ENCODE measurements around the gene ARNT2. TPM values are rescaled to one million over a fixed set of nuclear protein-coding genes. Genes with fewer than 3 reads are reported as not detected.

The ARNT2 gene
- total and polyA plus RNA-seq, 2 of the 13 experiments (the other 11 are each of a cell fraction or from before 2014, with no cell fraction given) = 0.69 to 1.7 TPM

DNA sequence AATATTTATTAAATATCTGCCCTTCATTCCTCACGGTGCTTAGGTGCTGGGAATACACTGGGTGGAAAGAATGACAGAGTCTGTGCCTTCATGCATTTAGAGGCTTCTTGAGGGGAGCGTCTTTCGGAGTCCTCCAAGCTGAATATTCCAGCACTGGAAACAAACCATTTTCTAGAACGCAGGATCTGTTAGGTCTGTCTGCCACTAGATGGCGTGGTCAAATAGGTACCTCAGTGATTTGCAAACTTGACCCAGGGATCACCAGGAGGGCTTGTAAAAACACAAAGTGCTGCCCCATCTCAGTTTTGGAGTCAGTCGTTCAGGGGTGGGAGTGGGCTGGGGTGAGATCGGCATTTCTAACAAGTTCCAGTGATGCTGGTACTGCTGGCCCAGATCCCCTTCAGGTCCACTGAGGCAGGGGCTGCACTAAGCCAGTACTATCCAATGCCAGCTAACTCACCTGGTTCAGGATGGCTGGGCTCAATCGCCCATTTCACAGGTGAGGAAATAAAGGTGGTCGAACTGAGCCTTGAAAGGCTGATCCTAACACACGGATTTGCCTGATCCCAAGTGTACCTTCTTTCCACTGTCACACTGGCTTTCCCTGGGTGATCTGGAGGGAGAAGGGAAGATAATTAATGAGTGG is 14.8 kb downstream of the ARNT2 start:
- peak; percentile 47 for DNase-seq (ENCODE audit: low spot score)
- in situ Hi-C loops (cut with HindIII; ENCODE audit: extremely low pct_ligation_motif_present, low pct_unique_long_range_greater_than_20kb) (no loop called here), intact Hi-C loops (cut with micrococcal nuclease; ENCODE audit: unreplicated experiment) (loop anchor here (5.0 kb wide), 1 partner anchor 358 kb away; the partner anchor contains the start of gene CEMIP)
- H3K9ac ChIP-seq (ENCODE audit: insufficient read depth, low read depth, low read length) = no peak overlapping the region
- H2AFZ ChIP-seq (ENCODE audit: low read length) = no peak overlapping the region
- no peak overlapping the region for H3K4me3 ChIP-seq (replicated peaks in 1 of 3; ENCODE audit: insufficient read depth in 1 of 3, low read depth in 2 of 3, low read length in 3 of 3)
- peak; percentile 90 for FAIRE-seq
- ChIA-PET POLR2A (no interaction called here), CTCF (ENCODE audit: low intra/inter-chr PET ratio, low total read pairs) (interaction anchor here (1.0 kb wide), 1 partner anchor 37 kb away, joined by 3 read pairs; no protein-coding TSS in a partner anchor)
- TF ChIP-seq FOXA3 (CRISPR knock-in tag; IDR thresholded peaks at IDR 0.05) (no peak), CCAR2 (optimal IDR thresholded peaks at IDR 0.05; ENCODE audit: low read depth, low read length) (peak; percentile 59), XRCC5 (optimal IDR thresholded peaks at IDR 0.05; ENCODE audit: low read length) (peak; percentile 12), ZBTB3 (CRISPR knock-in tag; IDR thresholded peaks at IDR 0.05; ENCODE audit: borderline replicate concordance, low read depth) (no peak), ZNF777 (CRISPR knock-in tag; IDR thresholded peaks at IDR 0.05) (0 out of 2 replicates have a peak, but pooled peaks have one; percentile 25), NR2F1 (CRISPR knock-in tag; IDR thresholded peaks at IDR 0.05) (no peak), NR2F2 (IDR thresholded peaks at IDR 0.05; ENCODE audit: borderline replicate concordance, low read depth) (no peak), NFIB (CRISPR knock-in tag; IDR thresholded peaks at IDR 0.05; ENCODE audit: borderline replicate concordance) (no peak), STAG1 (CRISPR knock-in tag; IDR thresholded peaks at IDR 0.05) (peak; percentile 41), KDM5A (IDR thresholded peaks at IDR 0.05; ENCODE audit: borderline replicate concordance, low read length) (no peak), SMC3 (IDR thresholded peaks at IDR 0.05; ENCODE audit: low read length) (peak; percentile 54; the same call in 1 of the 2 replicates)
- TF ChIP-seq, protein P1, sequence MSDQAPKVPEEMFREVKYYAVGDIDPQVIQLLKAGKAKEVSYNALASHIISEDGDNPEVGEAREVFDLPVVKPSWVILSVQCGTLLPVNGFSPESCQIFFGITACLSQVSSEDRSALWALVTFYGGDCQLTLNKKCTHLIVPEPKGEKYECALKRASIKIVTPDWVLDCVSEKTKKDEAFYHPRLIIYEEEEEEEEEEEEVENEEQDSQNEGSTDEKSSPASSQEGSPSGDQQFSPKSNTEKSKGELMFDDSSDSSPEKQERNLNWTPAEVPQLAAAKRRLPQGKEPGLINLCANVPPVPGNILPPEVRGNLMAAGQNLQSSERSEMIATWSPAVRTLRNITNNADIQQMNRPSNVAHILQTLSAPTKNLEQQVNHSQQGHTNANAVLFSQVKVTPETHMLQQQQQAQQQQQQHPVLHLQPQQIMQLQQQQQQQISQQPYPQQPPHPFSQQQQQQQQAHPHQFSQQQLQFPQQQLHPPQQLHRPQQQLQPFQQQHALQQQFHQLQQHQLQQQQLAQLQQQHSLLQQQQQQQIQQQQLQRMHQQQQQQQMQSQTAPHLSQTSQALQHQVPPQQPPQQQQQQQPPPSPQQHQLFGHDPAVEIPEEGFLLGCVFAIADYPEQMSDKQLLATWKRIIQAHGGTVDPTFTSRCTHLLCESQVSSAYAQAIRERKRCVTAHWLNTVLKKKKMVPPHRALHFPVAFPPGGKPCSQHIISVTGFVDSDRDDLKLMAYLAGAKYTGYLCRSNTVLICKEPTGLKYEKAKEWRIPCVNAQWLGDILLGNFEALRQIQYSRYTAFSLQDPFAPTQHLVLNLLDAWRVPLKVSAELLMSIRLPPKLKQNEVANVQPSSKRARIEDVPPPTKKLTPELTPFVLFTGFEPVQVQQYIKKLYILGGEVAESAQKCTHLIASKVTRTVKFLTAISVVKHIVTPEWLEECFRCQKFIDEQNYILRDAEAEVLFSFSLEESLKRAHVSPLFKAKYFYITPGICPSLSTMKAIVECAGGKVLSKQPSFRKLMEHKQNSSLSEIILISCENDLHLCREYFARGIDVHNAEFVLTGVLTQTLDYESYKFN (CRISPR knock-in tag; conservative IDR thresholded peaks at IDR 0.05) = no peak
- TF ChIP-seq, protein P2, sequence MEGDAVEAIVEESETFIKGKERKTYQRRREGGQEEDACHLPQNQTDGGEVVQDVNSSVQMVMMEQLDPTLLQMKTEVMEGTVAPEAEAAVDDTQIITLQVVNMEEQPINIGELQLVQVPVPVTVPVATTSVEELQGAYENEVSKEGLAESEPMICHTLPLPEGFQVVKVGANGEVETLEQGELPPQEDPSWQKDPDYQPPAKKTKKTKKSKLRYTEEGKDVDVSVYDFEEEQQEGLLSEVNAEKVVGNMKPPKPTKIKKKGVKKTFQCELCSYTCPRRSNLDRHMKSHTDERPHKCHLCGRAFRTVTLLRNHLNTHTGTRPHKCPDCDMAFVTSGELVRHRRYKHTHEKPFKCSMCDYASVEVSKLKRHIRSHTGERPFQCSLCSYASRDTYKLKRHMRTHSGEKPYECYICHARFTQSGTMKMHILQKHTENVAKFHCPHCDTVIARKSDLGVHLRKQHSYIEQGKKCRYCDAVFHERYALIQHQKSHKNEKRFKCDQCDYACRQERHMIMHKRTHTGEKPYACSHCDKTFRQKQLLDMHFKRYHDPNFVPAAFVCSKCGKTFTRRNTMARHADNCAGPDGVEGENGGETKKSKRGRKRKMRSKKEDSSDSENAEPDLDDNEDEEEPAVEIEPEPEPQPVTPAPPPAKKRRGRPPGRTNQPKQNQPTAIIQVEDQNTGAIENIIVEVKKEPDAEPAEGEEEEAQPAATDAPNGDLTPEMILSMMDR (CRISPR knock-in tag; IDR thresholded peaks at IDR 0.05) = peak; percentile 71
- TF ChIP-seq, protein P3, sequence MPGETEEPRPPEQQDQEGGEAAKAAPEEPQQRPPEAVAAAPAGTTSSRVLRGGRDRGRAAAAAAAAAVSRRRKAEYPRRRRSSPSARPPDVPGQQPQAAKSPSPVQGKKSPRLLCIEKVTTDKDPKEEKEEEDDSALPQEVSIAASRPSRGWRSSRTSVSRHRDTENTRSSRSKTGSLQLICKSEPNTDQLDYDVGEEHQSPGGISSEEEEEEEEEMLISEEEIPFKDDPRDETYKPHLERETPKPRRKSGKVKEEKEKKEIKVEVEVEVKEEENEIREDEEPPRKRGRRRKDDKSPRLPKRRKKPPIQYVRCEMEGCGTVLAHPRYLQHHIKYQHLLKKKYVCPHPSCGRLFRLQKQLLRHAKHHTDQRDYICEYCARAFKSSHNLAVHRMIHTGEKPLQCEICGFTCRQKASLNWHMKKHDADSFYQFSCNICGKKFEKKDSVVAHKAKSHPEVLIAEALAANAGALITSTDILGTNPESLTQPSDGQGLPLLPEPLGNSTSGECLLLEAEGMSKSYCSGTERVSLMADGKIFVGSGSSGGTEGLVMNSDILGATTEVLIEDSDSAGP (CRISPR knock-in tag; IDR thresholded peaks at IDR 0.05; ENCODE audit: borderline replicate concordance) = no peak
- no peaks in the 10 kb centered on the region for H3K9me3 ChIP-seq (ENCODE audit: low read length)
- no peaks in the 10 kb centered on the region; a peak in 1 of 5 replicates for H3K27me3 ChIP-seq (ENCODE audit: control insufficient read depth in 1 of 2, insufficient read depth in 2 of 2, low read length in 2 of 2)
- H3K4me1 ChIP-seq (ENCODE audit: insufficient read depth, low read length) = no peaks in the 10 kb centered on the region
- no peaks in the 10 kb centered on the region for H3K79me2 ChIP-seq (ENCODE audit: insufficient read depth, low read length)
- no peak overlapping the region for H3K4me2 ChIP-seq (ENCODE audit: low read depth, low read length)
- WGBS (ENCODE audit: low lambda C conversion rate) = 8% methylated on average over 8 of the region's 10 CpGs
- no TSS peak for BruUV-seq (replicated peaks)
- peak; percentile 70 for ATAC-seq
- no peaks in the 10 kb centered on the region for H3K36me3 ChIP-seq (replicated peaks in 1 of 2; ENCODE audit: control insufficient read depth in 1 of 2, insufficient read depth in 2 of 2, low read length in 2 of 2)
- H3K27ac ChIP-seq (ENCODE audit: extremely low read length, insufficient read depth, low read length) = no peak overlapping the region
- H4K20me1 ChIP-seq (ENCODE audit: insufficient read depth, low read length) = no peaks in the 10 kb centered on the region; the same call in 1 of the 2 replicates

All from HepG2 (cell line).